Muscle layer of duodenum (tissue), 2 donors: ENCODE data around the gene EEIG2.
"Not testable (repeated sequence)": the region's sequence is repeated elsewhere in the genome, so short reads cannot be mapped to it uniquely, and the experiment has no call there.

Experiments used
- H3K27ac ChIP-seq: one replicate; pipeline ENCODE4 v1.7.0; 2013; ENCODE audit warnings: mild to moderate bottlenecking, low read length
- H3K27me3 ChIP-seq: one replicate; pipeline ENCODE4 v1.7.0; 2013; ENCODE audit warnings: low read depth, mild to moderate bottlenecking, control low read depth, low read length
- H3K36me3 ChIP-seq, 2 donors: one replicate each; pipeline ENCODE4 v1.7.0; 2013; ENCODE audit warnings: low read length in 2 of 2, control low read depth in 1 of 2, mild to moderate bottlenecking in 1 of 2; ENCODE audit not compliant: insufficient read depth in 2 of 2, control insufficient read depth in 1 of 2
- H3K4me1 ChIP-seq, 2 donors: one replicate each; pipeline ENCODE4 v1.7.0; 2013; ENCODE audit warnings: low read length in 2 of 2, mild to moderate bottlenecking in 2 of 2, control low read depth in 1 of 2, moderate library complexity in 1 of 2; ENCODE audit not compliant: insufficient read depth in 2 of 2, control insufficient read depth in 1 of 2
- H3K4me3 ChIP-seq, 2 donors: one replicate each; pipeline ENCODE4 v1.7.0; 2013; ENCODE audit warnings: low read length in 2 of 2, low read depth in 1 of 2, mild to moderate bottlenecking in 1 of 2
- H3K9me3 ChIP-seq, 2 donors: one replicate each; pipeline ENCODE4 v1.7.0; 2013; ENCODE audit warnings: low read length in 2 of 2, control low read depth in 1 of 2, mild to moderate bottlenecking in 1 of 2; ENCODE audit not compliant: control insufficient read depth in 1 of 2
- donor health status: healthy.

Gene EEIG2

DNA sequence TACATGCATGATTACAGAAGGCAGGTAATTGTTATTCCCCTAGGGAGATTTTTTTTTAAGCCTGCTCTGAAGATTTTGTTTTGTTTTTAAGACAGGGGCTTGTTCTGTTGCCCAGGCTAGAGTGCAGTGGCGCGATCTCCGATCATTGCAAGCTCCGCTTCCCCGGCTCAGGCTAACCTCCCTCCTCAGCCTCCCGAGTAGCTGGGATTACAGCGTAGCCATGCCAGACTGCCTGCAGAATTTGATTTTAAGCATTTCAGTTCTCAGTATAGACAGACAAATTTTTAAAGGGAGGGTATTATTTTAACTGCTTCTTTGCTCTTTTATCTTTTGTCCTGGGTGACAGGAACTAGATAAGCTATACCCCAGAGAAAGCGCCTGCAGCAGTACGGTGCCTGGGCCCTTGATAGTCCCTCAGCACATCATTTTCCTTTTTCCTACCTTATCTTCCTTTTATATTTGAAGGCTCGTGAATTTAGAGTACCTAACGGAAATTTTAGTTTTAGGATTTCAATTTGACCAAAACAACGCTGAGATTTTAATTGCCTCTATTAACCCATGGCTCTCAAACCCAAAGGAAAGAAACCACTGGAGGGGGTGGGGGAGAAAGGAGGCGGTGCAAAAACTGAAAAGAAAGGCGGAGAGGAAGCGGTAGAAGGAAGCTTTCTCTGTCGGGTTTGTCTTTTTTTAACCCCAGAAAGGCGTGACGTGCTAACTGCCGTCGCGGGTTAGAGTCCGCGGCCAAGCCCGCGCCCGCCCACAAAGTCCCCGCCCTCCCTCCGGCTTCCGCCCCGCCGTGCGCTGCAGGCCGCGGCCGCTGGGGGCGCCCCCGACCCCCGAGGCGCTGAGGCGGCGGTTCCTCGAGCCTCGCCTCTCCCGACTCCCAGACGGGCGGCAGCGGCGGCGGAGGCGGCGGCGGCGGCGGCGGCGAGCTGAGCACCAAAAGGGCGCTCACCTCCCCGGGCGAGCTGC lies at the start of gene EEIG2:
Gene EEIG2 (plus strand): TSS at position 886 of the 972 bp plus-strand sequence. CDS start 329 bp downstream, outside the sequence.
- Histone ChIP-seq H3K27me3 (no peaks in the 10 kb centered on the region), H3K4me3 (peak within 1 kb of the TSS; percentile 88 to 94), H3K4me1 (peaks cover 4 to 15% of the 10 kb centered on the region in 2 donors), H3K27ac (peak within 1 kb of the TSS; percentile 83), H3K36me3 (no peaks in the 10 kb centered on the region), H3K9me3 (no peaks in the 10 kb centered on the region)

DNA sequence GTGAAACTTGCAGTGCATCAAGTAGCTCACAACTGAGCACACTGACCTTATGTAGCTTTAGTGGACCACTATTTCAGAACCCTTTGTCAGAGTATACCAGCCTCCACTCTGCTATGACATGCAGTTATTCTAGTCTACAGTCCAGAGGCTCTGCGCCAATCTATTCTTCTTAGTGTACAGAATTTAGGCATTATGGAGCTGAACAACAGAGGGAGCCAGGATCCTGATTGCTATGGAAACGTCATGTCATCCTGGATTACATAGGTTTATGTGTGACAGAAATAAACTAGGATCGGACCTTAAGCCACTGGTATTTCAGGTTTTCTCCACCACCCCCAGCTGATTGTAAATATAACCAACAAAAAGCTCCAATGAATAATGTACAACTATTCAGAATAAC lies 48.1 kb upstream of the EEIG2 start:
- H3K36me3 ChIP-seq = no peaks in the 10 kb centered on the region
- no peak overlapping the region for H3K27ac ChIP-seq
- no peaks in the 10 kb centered on the region for H3K9me3 ChIP-seq
- no peaks in the 10 kb centered on the region for H3K27me3 ChIP-seq
- no peaks in the 10 kb centered on the region for H3K4me1 ChIP-seq
- no peak overlapping the region for H3K4me3 ChIP-seq

DNA sequence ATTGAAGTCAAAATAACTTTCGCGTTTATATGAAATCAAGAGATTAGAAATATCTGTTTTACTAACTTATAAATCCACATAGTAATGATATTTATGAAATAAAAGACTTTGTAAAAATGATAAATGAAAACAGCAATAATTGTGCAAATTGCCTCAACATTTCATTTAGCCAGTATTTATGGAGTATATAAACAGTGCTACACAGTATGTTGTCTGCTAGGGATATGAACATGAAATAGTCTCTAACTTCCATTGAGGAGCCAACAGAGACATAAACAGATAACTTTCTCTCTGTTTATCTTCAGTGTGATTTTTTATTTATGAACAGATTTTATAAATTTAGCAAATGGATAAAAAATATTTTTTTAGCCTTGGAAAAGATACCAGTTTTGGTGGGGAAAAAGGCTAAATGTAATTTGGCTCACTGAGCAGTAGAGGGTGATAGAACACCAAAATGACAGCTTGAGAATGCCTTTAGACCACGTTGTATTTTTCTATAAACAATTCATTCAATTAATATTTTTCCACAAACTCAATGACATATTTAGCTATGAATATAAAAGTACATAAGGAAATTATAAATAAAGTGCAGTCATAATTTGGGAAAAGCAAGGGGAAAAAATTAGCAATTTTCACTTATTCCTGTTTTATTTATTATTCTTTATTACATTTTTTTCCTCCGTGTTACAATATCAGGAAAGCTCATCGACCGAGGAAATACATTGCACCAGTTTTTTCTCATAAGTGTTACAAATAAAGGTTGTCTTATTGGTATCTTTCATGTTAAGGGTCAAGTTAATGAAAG lies 47.5 kb upstream of the EEIG2 start:
- H3K4me3 ChIP-seq = no peak overlapping the region
- no peak overlapping the region for H3K27ac ChIP-seq
- H3K4me1 ChIP-seq = no peaks in the 10 kb centered on the region
- H3K27me3 ChIP-seq = no peaks in the 10 kb centered on the region
- no peaks in the 10 kb centered on the region for H3K9me3 ChIP-seq
- no peaks in the 10 kb centered on the region for H3K36me3 ChIP-seq

DNA sequence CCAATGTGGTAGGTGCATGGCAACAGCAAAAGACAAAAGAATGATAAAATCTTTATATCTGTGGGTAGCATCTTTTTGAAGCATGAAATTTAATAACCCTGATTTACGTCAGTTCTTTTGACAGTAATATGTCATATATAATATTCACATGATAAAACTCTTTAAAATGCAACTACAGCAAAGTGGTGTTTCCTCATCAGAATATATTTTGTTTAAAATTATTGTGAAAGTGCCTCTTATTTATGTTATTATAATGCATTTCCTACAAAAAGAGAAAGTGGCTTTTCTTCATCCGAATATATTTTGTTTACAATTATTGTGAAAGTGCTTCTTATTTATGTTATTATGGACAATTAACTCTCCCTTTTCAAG lies 46.9 kb upstream of the EEIG2 start:
- no peak overlapping the region for H3K4me3 ChIP-seq

DNA sequence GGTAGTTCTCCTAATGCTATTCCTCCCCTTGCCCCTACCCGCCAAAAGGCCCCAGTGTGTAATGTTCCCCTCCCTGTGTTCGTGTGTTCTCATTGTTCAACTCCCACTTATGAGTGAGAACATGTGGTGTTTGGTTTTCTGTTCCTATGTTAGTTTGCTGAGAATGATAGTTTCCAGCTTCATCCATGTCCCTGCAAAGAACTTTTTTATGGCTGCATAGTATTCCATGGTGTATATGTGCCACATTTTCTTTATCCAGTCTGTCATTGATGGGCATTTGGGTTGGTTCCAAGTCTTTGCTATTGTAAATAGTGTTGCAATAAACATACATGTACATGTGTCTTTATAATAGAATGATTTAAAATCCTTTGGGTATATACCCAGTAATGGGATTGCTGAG lies 46.0 kb upstream of the EEIG2 start:
- H3K4me1 ChIP-seq, H3K36me3 ChIP-seq, H3K27ac ChIP-seq, H3K4me3 ChIP-seq, H3K27me3 ChIP-seq, H3K9me3 ChIP-seq: not testable (repeated sequence)

More for the DNA sequence above, 46.9 kb upstream of the EEIG2 start:
- Histone ChIP-seq H3K27ac (no peak overlapping the region), H3K27me3 (no peaks in the 10 kb centered on the region), H3K9me3 (no peaks in the 10 kb centered on the region), H3K4me1 (no peaks in the 10 kb centered on the region), H3K36me3 (no peaks in the 10 kb centered on the region)

DNA sequence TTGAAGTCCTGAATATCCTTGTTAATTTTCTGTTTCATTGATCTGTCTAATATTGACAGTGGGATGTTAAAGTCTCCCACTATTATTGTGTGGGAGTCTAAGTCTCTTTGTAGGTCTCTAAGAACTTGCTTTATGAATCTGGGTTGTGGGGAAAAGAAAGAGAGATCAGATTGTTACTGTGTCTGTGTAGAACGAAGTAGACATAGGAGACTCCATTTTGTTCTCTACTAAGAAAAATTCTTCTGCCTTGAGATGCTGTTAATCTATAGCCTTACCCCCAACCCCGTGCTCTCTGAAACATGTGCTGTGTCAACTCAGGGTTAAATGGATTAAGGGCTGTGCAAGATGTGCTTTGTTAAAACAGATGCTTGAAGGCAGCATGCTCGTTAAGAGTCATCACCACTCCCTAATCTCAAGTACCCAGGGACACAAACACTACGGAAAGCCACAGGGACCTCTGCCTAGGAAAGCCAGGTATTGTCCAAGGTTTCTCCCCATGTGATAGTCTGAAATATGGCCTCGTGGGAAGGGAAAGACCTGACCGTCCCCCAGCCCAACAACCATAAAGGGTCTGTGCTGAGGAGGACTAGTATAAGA lies 42.5 kb upstream of the EEIG2 start:
- not testable (repeated sequence) for H3K4me1 ChIP-seq, H3K9me3 ChIP-seq, H3K36me3 ChIP-seq, H3K27ac ChIP-seq, H3K27me3 ChIP-seq, H3K4me3 ChIP-seq

DNA sequence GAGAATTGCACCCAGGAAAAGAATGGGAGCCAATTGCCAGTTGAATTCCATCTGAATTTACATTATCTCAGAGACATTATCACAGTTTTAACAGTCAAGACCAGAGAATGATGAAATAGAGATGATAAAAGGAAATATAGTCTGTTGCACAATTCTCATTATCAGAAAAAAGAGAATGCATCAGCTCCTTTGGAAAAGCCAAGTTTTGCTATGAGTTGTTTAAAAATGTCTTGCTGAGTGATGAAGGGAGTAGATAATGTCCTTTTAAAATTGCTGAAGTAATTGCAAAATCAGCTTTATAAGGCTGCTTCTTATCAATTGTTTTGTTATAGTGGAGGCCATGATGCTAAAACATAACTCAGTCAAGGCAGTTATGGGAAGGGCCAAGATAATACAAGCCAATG lies 37.9 kb upstream of the EEIG2 start:
- no peaks in the 10 kb centered on the region for H3K4me1 ChIP-seq
- H3K27me3 ChIP-seq = no peaks in the 10 kb centered on the region
- H3K4me3 ChIP-seq = no peak overlapping the region
- H3K27ac ChIP-seq = no peak overlapping the region
- H3K9me3 ChIP-seq = no peaks in the 10 kb centered on the region
- no peaks in the 10 kb centered on the region for H3K36me3 ChIP-seq

DNA sequence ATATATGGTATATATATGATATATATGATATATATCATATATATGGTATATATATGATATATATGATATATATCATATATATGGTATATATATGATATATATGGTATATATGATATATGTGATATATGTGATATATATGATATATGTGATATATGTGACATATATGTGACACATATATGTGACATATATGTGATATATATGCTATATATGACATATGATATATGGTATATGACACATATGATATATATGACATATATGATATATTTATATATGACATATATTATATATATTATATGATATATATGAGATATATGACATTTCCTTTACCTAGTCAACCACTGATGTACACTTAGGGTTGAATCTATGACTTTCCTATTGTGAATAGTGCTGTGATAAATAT lies 36.1 kb upstream of the EEIG2 start:
- H3K4me3 ChIP-seq = no peak overlapping the region
- no peaks in the 10 kb centered on the region for H3K27me3 ChIP-seq
- H3K27ac ChIP-seq = no peak overlapping the region
- H3K36me3 ChIP-seq = no peaks in the 10 kb centered on the region
- no peaks in the 10 kb centered on the region for H3K4me1 ChIP-seq
- no peaks in the 10 kb centered on the region for H3K9me3 ChIP-seq

DNA sequence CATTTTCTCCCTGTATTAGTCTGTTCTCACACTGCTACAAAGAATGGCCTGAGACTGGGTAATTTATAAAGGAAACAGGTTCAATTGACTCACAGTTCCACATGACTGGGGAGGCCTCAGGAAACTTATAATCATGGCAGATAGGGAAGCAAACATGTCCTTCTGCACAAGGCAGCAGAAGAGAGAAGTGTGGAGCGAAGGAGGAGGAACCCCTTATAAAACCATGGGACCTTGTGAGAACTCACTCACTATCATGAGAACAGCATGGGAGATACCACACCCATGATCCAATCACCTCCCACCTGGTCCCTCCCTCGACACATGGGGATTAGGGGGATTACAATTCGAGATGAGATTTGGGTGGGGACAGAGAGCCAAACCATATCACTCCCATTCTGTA lies 35.2 kb upstream of the EEIG2 start:
- Histone ChIP-seq H3K9me3 (no peaks in the 10 kb centered on the region), H3K36me3 (no peaks in the 10 kb centered on the region), H3K4me1 (no peaks in the 10 kb centered on the region), H3K4me3 (no peak overlapping the region), H3K27ac (no peak overlapping the region), H3K27me3 (no peaks in the 10 kb centered on the region)

DNA sequence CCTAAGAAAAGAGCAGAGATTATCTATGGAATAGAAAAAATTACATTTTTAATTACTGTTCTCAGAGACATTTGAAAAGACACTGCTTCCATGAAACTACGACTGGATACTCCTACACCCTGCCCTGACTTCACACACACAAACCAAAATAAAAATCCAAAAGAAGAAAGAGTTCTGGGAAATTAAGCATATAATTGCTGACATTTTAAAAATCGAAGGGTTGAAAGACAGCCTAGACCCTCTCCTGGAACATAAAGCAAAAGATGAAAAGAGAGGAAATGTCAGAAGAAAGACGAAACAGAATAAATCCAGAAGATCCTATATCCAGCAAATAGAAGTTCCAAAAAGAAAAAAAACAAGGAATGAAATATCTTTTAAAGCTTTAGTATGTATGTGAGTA lies 32.8 kb upstream of the EEIG2 start:
- Histone ChIP-seq H3K4me1 (no peaks in the 10 kb centered on the region), H3K27ac (no peak overlapping the region), H3K4me3 (no peak overlapping the region)

DNA sequence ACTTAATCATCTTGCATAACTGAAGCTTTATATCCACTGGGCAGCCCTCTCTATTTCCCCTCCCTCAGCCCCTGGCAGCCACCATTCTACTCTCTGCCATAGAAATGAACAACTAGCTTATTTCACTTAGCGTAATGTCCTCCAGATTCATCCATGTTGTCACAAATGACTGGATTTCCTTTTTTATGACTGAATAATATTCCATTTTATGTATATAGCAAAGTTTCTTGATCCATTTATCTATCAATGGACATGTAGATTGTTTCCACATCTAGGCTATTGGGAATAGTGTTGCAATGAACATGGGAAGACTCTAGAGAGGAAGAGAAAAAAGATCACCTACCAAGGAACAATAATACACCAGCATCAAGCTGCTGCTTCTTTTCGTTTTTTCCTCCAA lies 32.1 kb upstream of the EEIG2 start:
- H3K27ac ChIP-seq = no peak overlapping the region

More for the DNA sequence above, 32.8 kb upstream of the EEIG2 start:
- H3K36me3 ChIP-seq = no peaks in the 10 kb centered on the region
- H3K9me3 ChIP-seq = no peaks in the 10 kb centered on the region
- H3K27me3 ChIP-seq = no peaks in the 10 kb centered on the region

More for the DNA sequence above, 32.1 kb upstream of the EEIG2 start:
- no peaks in the 10 kb centered on the region for H3K36me3 ChIP-seq
- no peak overlapping the region for H3K4me3 ChIP-seq
- no peaks in the 10 kb centered on the region for H3K4me1 ChIP-seq
- H3K27me3 ChIP-seq = no peaks in the 10 kb centered on the region
- H3K9me3 ChIP-seq = no peaks in the 10 kb centered on the region
